ENCODE results near the gene CSF1. TPM values are rescaled to one million over a fixed set of nuclear protein-coding genes. Genes with fewer than 3 reads are reported as not detected.

Gene CSF1
- total RNA-seq, 1 donor from 2014 or later = 140 TPM

GRCh38 chr1:109901141-109901523 is 9.5 kb upstream of the CSF1 start:
- intact Hi-C loops (cut with DNase I) = no loop called here
- Histone ChIP-seq H3K9me3 (no peaks in the 10 kb centered on the region), H3K27me3 (no peaks in the 10 kb centered on the region), H3K4me1 (no peaks in the 10 kb centered on the region), H3K4me3 (no peak overlapping the region), H3K27ac (no peak overlapping the region), H3K36me3 (no peaks in the 10 kb centered on the region)
- no peak for DNase-seq (ENCODE audit: low spot score in 2 of 2)
- TF ChIP-seq, protein P1, sequence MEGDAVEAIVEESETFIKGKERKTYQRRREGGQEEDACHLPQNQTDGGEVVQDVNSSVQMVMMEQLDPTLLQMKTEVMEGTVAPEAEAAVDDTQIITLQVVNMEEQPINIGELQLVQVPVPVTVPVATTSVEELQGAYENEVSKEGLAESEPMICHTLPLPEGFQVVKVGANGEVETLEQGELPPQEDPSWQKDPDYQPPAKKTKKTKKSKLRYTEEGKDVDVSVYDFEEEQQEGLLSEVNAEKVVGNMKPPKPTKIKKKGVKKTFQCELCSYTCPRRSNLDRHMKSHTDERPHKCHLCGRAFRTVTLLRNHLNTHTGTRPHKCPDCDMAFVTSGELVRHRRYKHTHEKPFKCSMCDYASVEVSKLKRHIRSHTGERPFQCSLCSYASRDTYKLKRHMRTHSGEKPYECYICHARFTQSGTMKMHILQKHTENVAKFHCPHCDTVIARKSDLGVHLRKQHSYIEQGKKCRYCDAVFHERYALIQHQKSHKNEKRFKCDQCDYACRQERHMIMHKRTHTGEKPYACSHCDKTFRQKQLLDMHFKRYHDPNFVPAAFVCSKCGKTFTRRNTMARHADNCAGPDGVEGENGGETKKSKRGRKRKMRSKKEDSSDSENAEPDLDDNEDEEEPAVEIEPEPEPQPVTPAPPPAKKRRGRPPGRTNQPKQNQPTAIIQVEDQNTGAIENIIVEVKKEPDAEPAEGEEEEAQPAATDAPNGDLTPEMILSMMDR (IDR thresholded peaks at IDR 0.05) = no peak

DNA sequence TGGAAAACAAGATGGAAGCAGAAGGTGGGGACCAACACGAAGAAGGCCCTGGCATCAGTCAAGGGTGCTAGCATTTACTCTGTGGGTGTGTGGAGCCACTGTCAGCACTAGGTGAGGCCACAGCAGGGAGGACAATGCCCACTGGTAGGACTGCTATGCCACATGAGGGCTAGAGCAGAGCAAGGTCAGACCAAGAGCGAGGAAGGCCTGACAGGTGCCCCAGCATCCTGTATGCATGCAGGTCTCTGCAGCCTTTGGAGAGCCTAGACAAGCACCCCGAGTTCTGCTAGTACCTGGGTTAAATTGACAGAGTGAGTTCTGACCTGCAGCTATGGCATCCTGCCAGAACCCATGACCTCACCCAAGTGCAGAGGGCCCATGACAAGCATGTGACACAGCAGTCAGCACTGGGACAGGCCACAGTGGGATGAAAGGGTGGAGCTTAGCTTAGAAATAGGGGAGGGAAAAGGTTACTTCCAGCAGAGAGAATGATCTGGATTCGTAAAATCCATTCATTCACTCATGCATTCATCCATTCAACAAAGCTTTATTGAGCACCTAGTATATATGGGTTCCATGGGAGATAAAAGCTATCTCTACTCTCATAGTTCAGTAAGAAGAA is 9.0 kb upstream of the CSF1 start:
- no peak overlapping the region for H3K4me3 ChIP-seq
- no peaks in the 10 kb centered on the region for H3K9me3 ChIP-seq
- intact Hi-C loops (cut with DNase I) = no loop called here
- no peaks in the 10 kb centered on the region for H3K27me3 ChIP-seq
- H3K36me3 ChIP-seq = no peaks in the 10 kb centered on the region
- DNase-seq (ENCODE audit: low spot score in 2 of 2) = no peak
- TF ChIP-seq, protein P1 (IDR thresholded peaks at IDR 0.05) = no peak
- no peaks in the 10 kb centered on the region for H3K4me1 ChIP-seq
- no peak overlapping the region for H3K27ac ChIP-seq

DNA sequence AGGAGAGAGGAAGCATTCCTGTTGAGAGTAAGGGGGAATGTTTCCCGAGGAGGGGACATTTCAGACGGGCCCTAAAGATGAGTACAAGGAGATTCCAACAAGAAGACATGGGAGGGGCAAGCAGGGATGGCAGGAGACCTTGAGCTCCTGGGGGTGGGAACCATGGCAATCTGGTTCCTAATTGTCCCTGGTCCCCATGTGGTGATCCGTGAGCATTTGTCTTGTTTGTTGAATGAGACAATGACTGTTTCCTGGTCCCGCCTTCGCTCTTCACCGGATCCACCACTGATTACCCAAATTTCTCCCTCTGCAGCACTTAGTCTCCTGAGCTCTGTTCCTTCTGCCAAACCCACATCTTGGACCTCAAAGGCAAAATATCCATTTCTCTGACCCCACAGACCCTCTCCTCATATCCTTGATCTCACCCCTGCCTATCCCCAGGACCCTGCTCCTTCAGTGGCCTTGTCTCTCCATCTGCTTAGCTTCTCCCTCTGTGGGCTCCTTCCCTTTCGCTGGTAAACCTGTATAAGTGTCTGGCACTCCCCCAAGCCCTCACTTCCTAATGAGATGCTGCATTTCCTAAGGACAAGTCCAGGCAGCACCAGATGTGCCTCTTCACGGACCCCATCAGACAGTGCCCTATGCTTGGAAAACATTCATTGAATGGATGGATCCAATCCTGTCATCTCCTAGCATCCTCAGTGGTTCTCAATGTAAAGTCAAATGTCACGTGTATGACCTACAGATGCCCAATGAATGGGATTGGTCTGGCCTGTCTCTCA is 8.3 kb upstream of the CSF1 start:
- Histone ChIP-seq H3K4me3 (no peak overlapping the region), H3K27me3 (no peaks in the 10 kb centered on the region), H3K9me3 (no peaks in the 10 kb centered on the region), H3K4me1 (no peaks in the 10 kb centered on the region), H3K36me3 (no peaks in the 10 kb centered on the region), H3K27ac (no peak overlapping the region)
- DNase-seq (ENCODE audit: low spot score in 2 of 2) = no peak
- intact Hi-C loops (cut with DNase I) = no loop called here
- TF ChIP-seq, protein P1 (IDR thresholded peaks at IDR 0.05) = no peak

GRCh38 chr1:109903376-109903930 is 7.2 kb upstream of the CSF1 start:
- H3K36me3 ChIP-seq = no peaks in the 10 kb centered on the region
- intact Hi-C loops (cut with DNase I) = no loop called here
- no peak overlapping the region for H3K27ac ChIP-seq
- H3K27me3 ChIP-seq = no peaks in the 10 kb centered on the region
- TF ChIP-seq, protein P1 (IDR thresholded peaks at IDR 0.05) = no peak
- no peak for DNase-seq (ENCODE audit: low spot score in 2 of 2)
- no peaks in the 10 kb centered on the region for H3K4me1 ChIP-seq
- H3K4me3 ChIP-seq = no peak overlapping the region
- H3K9me3 ChIP-seq = no peaks in the 10 kb centered on the region

DNA sequence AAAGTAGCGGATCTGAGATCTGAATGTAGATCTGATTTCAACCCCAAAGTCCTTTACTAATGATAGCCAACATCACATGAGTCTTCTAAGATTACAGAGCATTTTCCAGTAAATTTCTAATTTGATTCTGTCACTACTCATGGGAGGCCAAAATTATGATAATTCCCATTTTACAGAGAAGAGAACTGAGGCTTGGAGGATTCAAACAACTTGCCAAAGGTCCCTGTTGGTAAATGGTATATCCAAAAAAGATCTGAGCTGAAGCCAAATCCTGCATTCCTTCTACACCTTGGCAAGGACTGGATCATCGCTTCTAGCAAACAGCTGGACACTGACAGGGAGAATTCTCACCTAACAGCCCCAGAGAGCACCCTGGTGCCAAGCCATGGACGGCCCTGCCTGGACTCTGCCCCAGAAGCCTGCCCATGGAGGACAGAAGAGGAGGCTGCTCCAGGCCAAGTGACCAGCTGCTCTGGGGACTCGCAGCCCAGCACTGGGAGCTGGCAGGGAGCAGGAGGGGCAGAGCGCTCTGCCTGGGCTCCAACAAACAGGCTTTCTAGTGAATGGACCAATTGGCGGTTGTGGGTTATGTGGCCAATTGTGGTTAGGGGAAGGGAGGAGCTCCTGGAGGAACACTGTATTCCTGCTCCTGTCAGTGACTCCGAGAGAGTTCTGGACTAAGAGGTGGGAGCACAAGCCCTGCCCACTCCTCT is 6.4 kb upstream of the CSF1 start:
- H3K4me3 ChIP-seq = no peak overlapping the region
- DNase-seq (ENCODE audit: low spot score in 2 of 2) = no peak
- no peak overlapping the region for H3K27ac ChIP-seq
- TF ChIP-seq, protein P1 (IDR thresholded peaks at IDR 0.05) = no peak
- no peaks in the 10 kb centered on the region for H3K9me3 ChIP-seq
- H3K27me3 ChIP-seq = no peaks in the 10 kb centered on the region
- no peaks in the 10 kb centered on the region for H3K36me3 ChIP-seq
- H3K4me1 ChIP-seq = no peaks in the 10 kb centered on the region
- intact Hi-C loops (cut with DNase I) = no loop called here

All from ascending aorta (tissue), 2 donors.